Liver (tissue), 9 donors: ENCODE data around the gene SKA3. TPM values are rescaled to one million over a fixed set of nuclear protein-coding genes. Genes with fewer than 3 reads are reported as not detected.

Experiments
- DNase-seq: peaks from one replicate; pipeline ENCODE4 v3.0.0-alpha.2; 2017; ENCODE audit warnings: low spot score
- H3K27ac ChIP-seq, 2 donors: one replicate each; pipeline ENCODE4 v1.7.0; 2013; ENCODE audit warnings: inconsistent platforms in 2 of 2, low read length in 2 of 2, control low read depth in 1 of 2, low read depth in 1 of 2, mild to moderate bottlenecking in 1 of 2
- H3K27me3 ChIP-seq, 4 donors: one replicate each; pipeline versions ENCODE4 v1.6.1 to v1.7.0; 2013; ENCODE audit warnings: low read length in 3 of 4, inconsistent platforms in 1 of 4, mild to moderate bottlenecking in 1 of 4, moderate library complexity in 1 of 4; ENCODE audit not compliant: control insufficient read depth in 4 of 4, insufficient read depth in 4 of 4
- H3K36me3 ChIP-seq, 4 donors: one replicate each; pipeline versions ENCODE4 v1.6.1 to v1.7.0; 2013; ENCODE audit warnings: low read length in 3 of 4, mild to moderate bottlenecking in 3 of 4, low read depth in 1 of 4, moderate library complexity in 1 of 4; ENCODE audit not compliant: control insufficient read depth in 4 of 4, insufficient read depth in 3 of 4
- H3K4me1 ChIP-seq, 4 donors: one replicate each; pipeline versions ENCODE4 v1.6.1 to v1.7.0; 2013; ENCODE audit warnings: low read length in 3 of 4, mild to moderate bottlenecking in 3 of 4, moderate library complexity in 1 of 4; ENCODE audit not compliant: control insufficient read depth in 4 of 4, insufficient read depth in 4 of 4
- H3K4me3 ChIP-seq, 3 donors: one replicate each; pipeline versions ENCODE4 v1.6.1 to v1.7.0; 2013; ENCODE audit warnings: low read length in 3 of 3, control low read depth in 1 of 3, low read depth in 1 of 3, mild to moderate bottlenecking in 1 of 3
- H3K9ac ChIP-seq, 2 donors: one replicate each; pipeline ENCODE4 v1.7.0; 2013; ENCODE audit warnings: low read length in 2 of 2, mild to moderate bottlenecking in 2 of 2, moderate library complexity in 2 of 2, control low read depth in 1 of 2, low read depth in 1 of 2
- H3K9me3 ChIP-seq, 4 donors: one replicate each; pipeline versions ENCODE4 v1.6.1 to v1.7.0; 2013; ENCODE audit warnings: low read length in 3 of 4; ENCODE audit not compliant: control insufficient read depth in 4 of 4
- FOXA1 ChIP-seq: IDR thresholded peaks from 2 replicates; pipeline ENCODE4 v1.6.1; 2016; ENCODE audit warnings: antibody characterized with exemption
- FOXA2 ChIP-seq: IDR thresholded peaks from 2 replicates; pipeline ENCODE4 v1.6.1; 2016; ENCODE audit warnings: antibody characterized with exemption
- GABPA ChIP-seq, 2 donors: IDR thresholded peaks in 1 of 2; conservative IDR thresholded peaks in 1 of 2; 2 replicates each; pipeline ENCODE4 v1.6.1; 2016; ENCODE audit warnings: antibody characterized with exemption in 2 of 2, mild to moderate bottlenecking in 1 of 2, moderate library complexity in 1 of 2
- HNF4A ChIP-seq, 2 donors: conservative IDR thresholded peaks; 2 replicates each; pipeline ENCODE4 v1.6.1; 2016; ENCODE audit warnings: antibody characterized with exemption in 2 of 2, mild to moderate bottlenecking in 2 of 2
- HNF4G ChIP-seq: IDR thresholded peaks from 2 replicates; pipeline ENCODE4 v1.6.1; 2016; ENCODE audit warnings: antibody characterized with exemption
- JUND ChIP-seq, 2 donors: IDR thresholded peaks; 2 replicates each; pipeline ENCODE4 v1.6.1; 2016; ENCODE audit warnings: antibody characterized with exemption in 2 of 2
- RAD21 ChIP-seq, 2 donors: IDR thresholded peaks; 2 replicates each; pipeline ENCODE4 v1.6.1; 2016; ENCODE audit warnings: antibody characterized with exemption in 2 of 2, mild to moderate bottlenecking in 2 of 2
- RXRA ChIP-seq, 2 donors: IDR thresholded peaks; 2 replicates each; pipeline ENCODE4 v1.6.1; 2017 to 2018; ENCODE audit warnings: antibody characterized with exemption in 2 of 2, mild to moderate bottlenecking in 1 of 2
- SP1 ChIP-seq: IDR thresholded peaks from 2 replicates; pipeline ENCODE4 v1.6.1; 2018; ENCODE audit warnings: antibody characterized with exemption, mild to moderate bottlenecking
- TAF1 ChIP-seq: conservative IDR thresholded peaks from 2 replicates; pipeline ENCODE4 v1.6.1; 2016; ENCODE audit warnings: antibody characterized with exemption, mild to moderate bottlenecking
- YY1 ChIP-seq: IDR thresholded peaks from 2 replicates; pipeline ENCODE4 v1.6.1; 2016; ENCODE audit warnings: antibody characterized with exemption, mild to moderate bottlenecking
- WGBS: extraction: QIAGEN DNeasy Blood & Tissue Kit; methylation state at CpG from one replicate; pipeline ENCODE4 v1.1.7; 2013; 5-methylcytosine and 5-hydroxymethylcytosine counted together
- polyA plus RNA-seq, 2 donors: library from polyadenylated mRNA; stranded (reverse) in 1 of 2; unstranded in 1 of 2; fragments of 200-250 nt in 1 of 2; fragments of >200 nt in 1 of 2; fragmentation: Nextera tagmentation in 1 of 2; extraction: Ambion mirVana in 1 of 2; gene quantifications; one replicate each; pipeline versions ENCODE4 v1.2.1 to v1.2.3, GENCODE V29; 2013 to 2015
- total RNA-seq, 2 donors: library from RNA; depleted of rRNA; stranded (reverse); fragments of >200 nt; gene quantifications; one replicate each; pipeline ENCODE4 v1.2.3, GENCODE V29; 2014
- TF ChIP-seq, protein P1 (sequence below): fragments of 150-350 bp; IDR thresholded peaks from 2 replicates; pipeline ENCODE4 v1.5.1; 2017; ENCODE audit warnings: improper control_type of control experiment, low read depth, low read length; ENCODE audit not compliant: missing input control
- TF ChIP-seq, protein P2 (sequence below): IDR thresholded peaks from 2 replicates; pipeline ENCODE4 v1.6.1; 2016; ENCODE audit warnings: antibody characterized with exemption
- TF ChIP-seq, protein P3 (sequence below): IDR thresholded peaks from 2 replicates; pipeline ENCODE4 v1.6.1; 2016; ENCODE audit warnings: antibody characterized with exemption
- TF ChIP-seq, protein P4 (sequence below): IDR thresholded peaks from 2 replicates; pipeline ENCODE4 v1.6.1; 2016; ENCODE audit warnings: antibody characterized with exemption, mild to moderate bottlenecking
- TF ChIP-seq, protein P5 (sequence below): IDR thresholded peaks from 2 replicates; pipeline ENCODE4 v1.6.1; 2016; ENCODE audit warnings: antibody characterized with exemption
- donor health status: healthy.
- donor health status: healthy.
- donor health status: healthy.
- donor health status: healthy.
- donor health status: healthy.

SKA3 gene
- total and polyA plus RNA-seq, 4 donors = under 0.01 to 4.9 (median 0.52) TPM

DNA sequence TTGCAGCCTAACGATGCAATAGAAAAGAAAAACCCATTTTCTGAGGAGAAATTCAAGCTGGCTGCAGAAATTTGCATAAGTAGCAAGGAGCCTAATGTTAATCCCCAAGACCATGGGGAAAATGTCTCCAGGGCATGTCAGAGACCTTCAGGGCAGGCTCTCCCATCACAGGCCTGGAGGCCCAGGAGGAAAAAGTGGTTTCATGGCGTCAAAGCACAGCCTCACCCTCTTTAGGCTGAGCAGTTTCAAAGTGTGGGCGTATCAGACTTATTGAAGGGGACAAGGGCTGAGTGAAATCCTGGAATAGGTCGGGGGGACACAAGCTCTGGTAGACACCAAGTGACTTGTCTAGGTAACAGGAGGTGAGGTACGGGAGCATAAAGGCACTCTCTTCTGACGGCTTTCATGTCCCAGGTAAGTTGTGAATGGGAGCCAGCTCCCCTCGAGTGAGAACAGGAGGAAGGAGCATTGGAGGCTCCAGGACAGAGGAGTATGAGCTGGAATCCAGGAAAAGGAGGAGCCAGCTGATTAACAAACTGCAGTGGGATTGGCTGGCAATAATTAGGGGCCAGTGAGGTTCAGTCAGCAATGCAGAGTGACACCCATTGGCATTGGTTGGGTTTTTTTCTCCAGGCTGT is 35.9 kb upstream of the SKA3 start (continued):
- TF ChIP-seq, protein P1, sequence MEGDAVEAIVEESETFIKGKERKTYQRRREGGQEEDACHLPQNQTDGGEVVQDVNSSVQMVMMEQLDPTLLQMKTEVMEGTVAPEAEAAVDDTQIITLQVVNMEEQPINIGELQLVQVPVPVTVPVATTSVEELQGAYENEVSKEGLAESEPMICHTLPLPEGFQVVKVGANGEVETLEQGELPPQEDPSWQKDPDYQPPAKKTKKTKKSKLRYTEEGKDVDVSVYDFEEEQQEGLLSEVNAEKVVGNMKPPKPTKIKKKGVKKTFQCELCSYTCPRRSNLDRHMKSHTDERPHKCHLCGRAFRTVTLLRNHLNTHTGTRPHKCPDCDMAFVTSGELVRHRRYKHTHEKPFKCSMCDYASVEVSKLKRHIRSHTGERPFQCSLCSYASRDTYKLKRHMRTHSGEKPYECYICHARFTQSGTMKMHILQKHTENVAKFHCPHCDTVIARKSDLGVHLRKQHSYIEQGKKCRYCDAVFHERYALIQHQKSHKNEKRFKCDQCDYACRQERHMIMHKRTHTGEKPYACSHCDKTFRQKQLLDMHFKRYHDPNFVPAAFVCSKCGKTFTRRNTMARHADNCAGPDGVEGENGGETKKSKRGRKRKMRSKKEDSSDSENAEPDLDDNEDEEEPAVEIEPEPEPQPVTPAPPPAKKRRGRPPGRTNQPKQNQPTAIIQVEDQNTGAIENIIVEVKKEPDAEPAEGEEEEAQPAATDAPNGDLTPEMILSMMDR = no peak
- TF ChIP-seq RAD21 (IDR thresholded peaks at IDR 0.05) = no peak
- TF ChIP-seq, protein P2, sequence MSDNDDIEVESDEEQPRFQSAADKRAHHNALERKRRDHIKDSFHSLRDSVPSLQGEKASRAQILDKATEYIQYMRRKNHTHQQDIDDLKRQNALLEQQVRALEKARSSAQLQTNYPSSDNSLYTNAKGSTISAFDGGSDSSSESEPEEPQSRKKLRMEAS = no peak
- TF ChIP-seq, protein P3, sequence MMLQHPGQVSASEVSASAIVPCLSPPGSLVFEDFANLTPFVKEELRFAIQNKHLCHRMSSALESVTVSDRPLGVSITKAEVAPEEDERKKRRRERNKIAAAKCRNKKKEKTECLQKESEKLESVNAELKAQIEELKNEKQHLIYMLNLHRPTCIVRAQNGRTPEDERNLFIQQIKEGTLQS = no peak
- no peak for TF ChIP-seq FOXA2
- no peak for TF ChIP-seq GABPA (IDR thresholded peaks at IDR 0.05 in 1 of 2, conservative IDR thresholded peaks at IDR 0.05 in 1 of 2)

DNA sequence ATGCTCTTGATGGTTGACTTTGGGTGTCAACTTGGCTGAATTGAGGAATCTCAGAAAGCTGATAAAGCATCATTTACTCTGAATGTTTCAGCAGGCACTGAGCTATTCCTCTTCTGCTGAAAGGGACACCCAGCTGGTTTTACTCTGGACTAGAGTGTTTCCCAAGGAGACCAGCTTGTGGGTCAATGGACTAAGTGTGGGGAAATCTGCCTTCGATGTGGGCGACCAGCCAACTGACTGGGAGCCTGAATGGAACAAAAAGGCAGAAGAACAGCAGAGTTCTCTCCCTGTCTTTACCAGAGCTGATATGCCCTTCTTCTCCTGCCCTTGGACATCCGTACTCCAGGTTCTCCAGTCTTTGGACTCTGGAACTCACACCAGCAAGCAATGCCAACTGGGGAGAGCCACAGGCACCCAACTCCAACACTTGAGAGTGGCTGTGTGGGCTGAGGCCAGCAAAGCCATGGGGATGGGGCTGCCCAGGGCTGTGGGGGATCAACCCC is 32.4 kb upstream of the SKA3 start:
- Histone ChIP-seq H3K4me3 (no peak overlapping the region), H3K27ac (no peak overlapping the region), H3K36me3 (no peaks in the 10 kb centered on the region), H3K9ac (no peak overlapping the region), H3K9me3 (no peaks in the 10 kb centered on the region), H3K4me1 (no peaks in the 10 kb centered on the region), H3K27me3 (no peaks in the 10 kb centered on the region)
- WGBS = 45% methylated on average over 3 of the region's 3 CpGs
- no peak for DNase-seq
- TF ChIP-seq HNF4G (no peak), HNF4A (conservative IDR thresholded peaks at IDR 0.05) (no peak), FOXA2 (no peak), JUND (IDR thresholded peaks at IDR 0.05) (no peak)

DNA sequence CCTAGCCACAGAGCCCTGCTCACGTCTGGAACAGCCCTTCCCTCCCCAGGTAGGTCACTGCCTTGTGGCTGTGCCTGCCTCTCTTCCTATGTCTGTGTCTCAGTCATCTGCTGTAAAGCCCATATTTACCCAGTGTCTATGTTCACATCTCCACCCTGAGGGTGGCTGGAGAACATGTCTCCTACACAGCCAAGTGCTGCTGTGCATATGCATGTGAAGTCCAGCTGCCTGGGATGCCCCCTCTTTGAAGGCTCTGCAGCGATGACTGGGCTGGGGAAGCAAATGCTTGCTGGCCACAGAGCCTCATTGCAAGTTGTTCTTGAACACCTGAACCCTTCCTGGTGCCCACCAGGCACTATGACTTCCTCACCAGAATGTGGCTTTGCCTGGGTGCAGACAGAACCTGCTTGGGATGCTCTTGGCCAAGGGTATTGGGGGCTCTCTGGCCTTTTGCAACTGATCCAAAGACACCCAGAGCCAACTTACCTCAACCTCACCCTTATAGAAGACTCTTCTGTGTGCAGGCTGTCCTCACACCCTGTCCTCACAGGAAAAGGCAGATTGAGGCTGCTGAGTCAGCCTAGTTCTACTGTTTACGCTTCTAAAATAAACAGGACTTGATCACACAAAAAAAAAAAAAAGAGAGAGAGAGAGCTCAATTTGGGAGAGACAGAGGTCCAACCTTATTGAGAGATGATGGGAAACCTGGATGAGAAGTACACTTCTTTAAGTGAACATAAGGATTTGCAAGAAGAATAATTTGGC is 26.6 kb upstream of the SKA3 start:
- Histone ChIP-seq H3K36me3 (no peaks in the 10 kb centered on the region), H3K27ac (no peak overlapping the region), H3K27me3 (no peaks in the 10 kb centered on the region), H3K9me3 (no peaks in the 10 kb centered on the region), H3K4me3 (no peak overlapping the region), H3K9ac (no peak overlapping the region), H3K4me1 (peaks cover 0 to 10% (median 6%) of the 10 kb centered on the region in 4 donors)
- no peak for DNase-seq
- TF ChIP-seq TAF1 (no peak), FOXA2 (no peak), HNF4A (conservative IDR thresholded peaks at IDR 0.05) (no peak), RXRA (IDR thresholded peaks at IDR 0.05) (no peak), YY1 (no peak), SP1 (no peak), RAD21 (IDR thresholded peaks at IDR 0.05) (no peak), FOXA1 (no peak)
- TF ChIP-seq, protein P2 = no peak
- TF ChIP-seq, protein P3 = no peak
- TF ChIP-seq, protein P4, sequence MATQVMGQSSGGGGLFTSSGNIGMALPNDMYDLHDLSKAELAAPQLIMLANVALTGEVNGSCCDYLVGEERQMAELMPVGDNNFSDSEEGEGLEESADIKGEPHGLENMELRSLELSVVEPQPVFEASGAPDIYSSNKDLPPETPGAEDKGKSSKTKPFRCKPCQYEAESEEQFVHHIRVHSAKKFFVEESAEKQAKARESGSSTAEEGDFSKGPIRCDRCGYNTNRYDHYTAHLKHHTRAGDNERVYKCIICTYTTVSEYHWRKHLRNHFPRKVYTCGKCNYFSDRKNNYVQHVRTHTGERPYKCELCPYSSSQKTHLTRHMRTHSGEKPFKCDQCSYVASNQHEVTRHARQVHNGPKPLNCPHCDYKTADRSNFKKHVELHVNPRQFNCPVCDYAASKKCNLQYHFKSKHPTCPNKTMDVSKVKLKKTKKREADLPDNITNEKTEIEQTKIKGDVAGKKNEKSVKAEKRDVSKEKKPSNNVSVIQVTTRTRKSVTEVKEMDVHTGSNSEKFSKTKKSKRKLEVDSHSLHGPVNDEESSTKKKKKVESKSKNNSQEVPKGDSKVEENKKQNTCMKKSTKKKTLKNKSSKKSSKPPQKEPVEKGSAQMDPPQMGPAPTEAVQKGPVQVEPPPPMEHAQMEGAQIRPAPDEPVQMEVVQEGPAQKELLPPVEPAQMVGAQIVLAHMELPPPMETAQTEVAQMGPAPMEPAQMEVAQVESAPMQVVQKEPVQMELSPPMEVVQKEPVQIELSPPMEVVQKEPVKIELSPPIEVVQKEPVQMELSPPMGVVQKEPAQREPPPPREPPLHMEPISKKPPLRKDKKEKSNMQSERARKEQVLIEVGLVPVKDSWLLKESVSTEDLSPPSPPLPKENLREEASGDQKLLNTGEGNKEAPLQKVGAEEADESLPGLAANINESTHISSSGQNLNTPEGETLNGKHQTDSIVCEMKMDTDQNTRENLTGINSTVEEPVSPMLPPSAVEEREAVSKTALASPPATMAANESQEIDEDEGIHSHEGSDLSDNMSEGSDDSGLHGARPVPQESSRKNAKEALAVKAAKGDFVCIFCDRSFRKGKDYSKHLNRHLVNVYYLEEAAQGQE = no peak
- TF ChIP-seq, protein P5, sequence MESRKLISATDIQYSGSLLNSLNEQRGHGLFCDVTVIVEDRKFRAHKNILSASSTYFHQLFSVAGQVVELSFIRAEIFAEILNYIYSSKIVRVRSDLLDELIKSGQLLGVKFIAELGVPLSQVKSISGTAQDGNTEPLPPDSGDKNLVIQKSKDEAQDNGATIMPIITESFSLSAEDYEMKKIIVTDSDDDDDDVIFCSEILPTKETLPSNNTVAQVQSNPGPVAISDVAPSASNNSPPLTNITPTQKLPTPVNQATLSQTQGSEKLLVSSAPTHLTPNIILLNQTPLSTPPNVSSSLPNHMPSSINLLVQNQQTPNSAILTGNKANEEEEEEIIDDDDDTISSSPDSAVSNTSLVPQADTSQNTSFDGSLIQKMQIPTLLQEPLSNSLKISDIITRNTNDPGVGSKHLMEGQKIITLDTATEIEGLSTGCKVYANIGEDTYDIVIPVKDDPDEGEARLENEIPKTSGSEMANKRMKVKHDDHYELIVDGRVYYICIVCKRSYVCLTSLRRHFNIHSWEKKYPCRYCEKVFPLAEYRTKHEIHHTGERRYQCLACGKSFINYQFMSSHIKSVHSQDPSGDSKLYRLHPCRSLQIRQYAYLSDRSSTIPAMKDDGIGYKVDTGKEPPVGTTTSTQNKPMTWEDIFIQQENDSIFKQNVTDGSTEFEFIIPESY = no peak
- TF ChIP-seq, protein P1 = no peak
- 61% methylated on average over 3 of the region's 3 CpGs for WGBS
